Endothelial cell of umbilical vein (primary cell): Measurements from ENCODE around the gene PCED1B.

ENCODE experiments used
- EZH2 ChIP-seq: IDR thresholded peaks from 2 replicates; pipeline ENCODE4 v1.6.1; 2012; ENCODE audit warnings: borderline replicate concordance, low read depth, mild to moderate bottlenecking, moderate library complexity, low read length, inconsistent platforms; ENCODE audit not compliant: severe bottlenecking
- GATA2 ChIP-seq: IDR thresholded peaks from 2 replicates; pipeline ENCODE4 v1.7.0; 2011; ENCODE audit warnings: low read depth, mild to moderate bottlenecking, moderate library complexity, mixed read lengths, low read length; ENCODE audit not compliant: insufficient read length, insufficient read depth
- JUN ChIP-seq: IDR thresholded peaks from 2 replicates; pipeline ENCODE4 v1.6.1; 2011; ENCODE audit warnings: borderline replicate concordance, low read depth; ENCODE audit not compliant: insufficient read length, insufficient read depth
- POLR2A ChIP-seq: IDR thresholded peaks from 2 replicates; pipeline ENCODE4 v1.6.1; 2012; ENCODE audit warnings: low read depth, mild to moderate bottlenecking, control low read depth, low read length
- POLR2AphosphoS5 ChIP-seq: IDR thresholded peaks from 2 replicates; pipeline ENCODE4 v1.6.1; 2012; ENCODE audit warnings: low read depth, mild to moderate bottlenecking, control low read depth, low read length, moderate library complexity; ENCODE audit not compliant: insufficient read depth
- TF ChIP-seq, protein P1 (sequence below), 2 donors: IDR thresholded peaks; 1 replicate in 1 of 2; 2 replicates in 1 of 2; pipeline ENCODE4 v1.5.1; 2011; ENCODE audit warnings: low read length in 2 of 2, mild to moderate bottlenecking in 2 of 2, moderate library complexity in 2 of 2, control low read depth in 1 of 2, inconsistent platforms in 1 of 2, low read depth in 1 of 2; ENCODE audit not compliant: insufficient read depth in 1 of 2; ENCODE audit errors: extremely low read depth in 1 of 2

DNA sequence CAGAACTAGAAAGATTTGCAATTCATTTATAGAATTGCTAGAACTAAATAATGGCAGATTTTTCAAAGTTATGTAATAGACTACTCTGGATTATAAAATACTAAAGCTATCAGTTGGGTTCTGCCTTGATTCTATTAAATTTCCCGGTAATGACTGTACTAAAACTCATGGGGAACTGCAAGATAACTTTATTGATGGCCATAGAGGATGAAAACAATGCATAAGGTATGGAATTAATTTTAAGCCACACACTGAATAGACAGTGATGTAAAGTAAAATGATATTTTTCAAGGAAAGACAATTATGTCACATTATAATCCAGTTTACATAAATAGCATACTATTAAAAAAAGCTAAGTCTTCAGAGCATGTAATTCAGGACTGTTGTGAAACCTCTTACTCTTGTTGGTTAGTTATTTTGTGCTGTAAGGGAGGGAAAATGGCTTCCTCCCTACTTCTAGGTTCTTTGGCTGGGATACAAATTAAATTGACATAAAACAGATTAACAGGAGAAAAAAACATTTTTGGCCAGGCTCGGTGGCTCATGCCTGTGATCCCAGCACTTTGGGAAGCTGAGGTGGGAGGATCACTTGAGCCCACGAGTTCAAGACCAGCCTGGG lies 134.7 kb downstream of the PCED1B start:
- TF ChIP-seq, protein P1, sequence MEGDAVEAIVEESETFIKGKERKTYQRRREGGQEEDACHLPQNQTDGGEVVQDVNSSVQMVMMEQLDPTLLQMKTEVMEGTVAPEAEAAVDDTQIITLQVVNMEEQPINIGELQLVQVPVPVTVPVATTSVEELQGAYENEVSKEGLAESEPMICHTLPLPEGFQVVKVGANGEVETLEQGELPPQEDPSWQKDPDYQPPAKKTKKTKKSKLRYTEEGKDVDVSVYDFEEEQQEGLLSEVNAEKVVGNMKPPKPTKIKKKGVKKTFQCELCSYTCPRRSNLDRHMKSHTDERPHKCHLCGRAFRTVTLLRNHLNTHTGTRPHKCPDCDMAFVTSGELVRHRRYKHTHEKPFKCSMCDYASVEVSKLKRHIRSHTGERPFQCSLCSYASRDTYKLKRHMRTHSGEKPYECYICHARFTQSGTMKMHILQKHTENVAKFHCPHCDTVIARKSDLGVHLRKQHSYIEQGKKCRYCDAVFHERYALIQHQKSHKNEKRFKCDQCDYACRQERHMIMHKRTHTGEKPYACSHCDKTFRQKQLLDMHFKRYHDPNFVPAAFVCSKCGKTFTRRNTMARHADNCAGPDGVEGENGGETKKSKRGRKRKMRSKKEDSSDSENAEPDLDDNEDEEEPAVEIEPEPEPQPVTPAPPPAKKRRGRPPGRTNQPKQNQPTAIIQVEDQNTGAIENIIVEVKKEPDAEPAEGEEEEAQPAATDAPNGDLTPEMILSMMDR (IDR thresholded peaks at IDR 0.05; ENCODE audit: extremely low read depth in 1 of 2, insufficient read depth in 1 of 2, low read depth in 1 of 2, low read length in 2 of 2), result no peak
- TF ChIP-seq GATA2 (no peak), POLR2A (no peak), EZH2 (no peak), POLR2AphosphoS5 (no peak), JUN (no peak)
